Kidney glomerular epithelial cell (primary cell): ENCODE data around the gene ECI1.

Source experiments
- DNase-seq: peaks from one replicate; lab custom pipeline; 2025; lab: John Stamatoyannopoulos, UW

Gene ECI1

GRCh38 chr16:2195322-2196161, 55.8 kb downstream of the ECI1 start:
- no peak for DNase-seq

- DNase-seq = peak; percentile 30
Measured at GRCh38 chr16:2194852-2195321, 56.5 kb downstream of the ECI1 start.

GRCh38 chr16:2194166-2194834, 57.1 kb downstream of the ECI1 start:
- DNase-seq = no peak

GRCh38 chr16:2191446-2191706, 60.0 kb downstream of the ECI1 start:
- DNase-seq = no peak

GRCh38 chr16:2190659-2191445, 60.5 kb downstream of the ECI1 start:
- DNase-seq = no peak

- DNase-seq = no peak
Measured at GRCh38 chr16:2190002-2190658, 61.3 kb downstream of the ECI1 start.
